Bladder microvascular endothelial cell (primary cell): ENCODE results near the gene ZNF597. TPM values are rescaled to one million over a fixed set of nuclear protein-coding genes. Genes with fewer than 3 reads are reported as not detected.

Experiments
- total RNA-seq: library from RNA; depleted of rRNA; stranded (reverse); fragments of >200 nt; gene quantifications from 2 replicates; pipeline ENCODE4 v1.2.3, GENCODE V29; 2014

Gene ZNF597
- 1.3 and 2.3 TPM in 2 replicates for total RNA-seq

DNA sequence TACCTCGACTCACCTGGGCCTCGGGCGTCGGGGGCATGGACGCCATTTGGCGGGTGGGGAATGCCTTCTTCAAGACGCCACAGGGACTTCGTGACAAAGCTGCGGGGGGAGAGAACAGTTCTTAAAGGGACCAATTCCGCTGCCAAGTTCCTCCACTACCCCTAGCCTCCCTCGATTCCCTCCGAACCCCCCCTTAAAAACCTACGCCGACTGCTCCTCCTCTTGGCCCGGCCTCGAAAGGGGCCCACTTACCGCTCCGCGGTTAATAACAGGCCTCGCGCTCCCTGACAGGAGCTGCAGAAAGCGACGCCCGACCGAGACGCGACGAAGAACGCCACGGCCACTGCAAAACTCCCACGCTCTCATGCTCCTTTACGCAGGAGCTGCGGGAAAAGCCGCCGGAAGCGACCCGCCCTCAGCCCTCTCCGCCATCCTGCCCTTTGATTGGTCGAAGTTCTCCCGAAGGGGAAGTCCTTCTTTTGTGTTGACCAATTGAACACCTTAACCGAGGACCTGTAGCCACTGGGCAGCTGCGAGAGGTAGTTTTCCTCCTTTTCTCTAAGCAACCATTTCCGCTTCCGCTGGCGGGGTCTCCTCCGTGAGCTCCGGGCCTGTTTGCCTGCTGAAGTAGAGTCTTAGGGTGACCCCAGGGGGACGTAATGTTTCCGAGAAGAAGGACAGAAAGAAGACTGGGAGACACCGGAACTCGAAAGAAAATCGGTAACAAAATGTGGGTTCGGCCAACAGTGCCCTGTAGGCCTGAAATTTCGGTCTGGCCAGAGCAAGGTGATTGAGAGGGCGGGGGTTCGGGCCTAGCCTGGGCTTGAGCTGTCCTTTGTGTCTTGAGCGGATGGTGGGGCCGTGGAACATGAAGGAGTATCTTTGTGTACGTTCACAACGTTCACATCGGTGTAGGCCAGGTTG, at the start of gene ZNF597, which contains the start of gene NAA60:
TSS of gene ZNF597 (minus strand) at position 397 of the 924 bp plus-strand sequence. CDS start at position 46, 351 bp downstream.
TSS of gene NAA60 (plus strand) at position 573 of the 924 bp plus-strand sequence. CDS start 32,548 bp downstream, outside the sequence.

GRCh38 chr16:3400779-3401688, 42.3 kb downstream of the ZNF597 start, which contains the start of the genes ZNF174 and ZSCAN32:
ZNF174 (plus strand) TSS chr16:3401215; CDS start chr16:3402005, 790 bp downstream.
ZSCAN32 (minus strand) TSS chr16:3401004; CDS start chr16:3397557, 3,447 bp downstream.

Other genes starting within 250 kb of the ZNF597 start
- gene ZNF200, start 208.3 kb downstream of the ZNF597 start, total RNA-seq = 8.4 and 11.0 TPM in 2 replicates
- 0.13 TPM in 1 of 2 replicates, not detected in the other for gene MEFV, start 186.9 kb downstream of the ZNF597 start, total RNA-seq
- 30.6 and 45.6 TPM in 2 replicates for gene ZNF263, start 160.0 kb downstream of the ZNF597 start, total RNA-seq
- gene TIGD7, start 138.1 kb downstream of the ZNF597 start, total RNA-seq = 2.6 and 3.7 TPM in 2 replicates
- gene ZNF75A, start 138.0 kb downstream of the ZNF597 start, total RNA-seq = 13.4 and 23.4 TPM in 2 replicates
- not detected in 2 replicates for gene OR2C1, start 87.6 kb downstream of the ZNF597 start, total RNA-seq
- gene ZSCAN32, start 42.5 kb downstream of the ZNF597 start, total RNA-seq = 6.0 and 8.9 TPM in 2 replicates
- gene ZNF174, start 42.3 kb downstream of the ZNF597 start, total RNA-seq = 4.8 and 4.9 TPM in 2 replicates
- 6.6 and 17.7 TPM in 2 replicates for gene NAA60, start 176 bp upstream of the ZNF597 start, total RNA-seq
- not detected in 2 replicates for gene C16orf90, start 52.0 kb upstream of the ZNF597 start, total RNA-seq
- gene CLUAP1, start 57.5 kb upstream of the ZNF597 start, total RNA-seq = 7.1 and 15.6 TPM in 2 replicates
- 0.97 and 3.8 TPM in 2 replicates for gene NLRC3, start 133.9 kb upstream of the ZNF597 start, total RNA-seq
- 1.6 and 3.7 TPM in 2 replicates for gene SLX4, start 168.1 kb upstream of the ZNF597 start, total RNA-seq
- gene DNASE1, start 211.2 kb upstream of the ZNF597 start, total RNA-seq = 9.6 and 28.1 TPM in 2 replicates